ENCODE measurements around the gene ZNF598.
"Not testable (repeated sequence)": the region's sequence is repeated elsewhere in the genome, so short reads cannot be mapped to it uniquely, and the experiment has no call there.

ZNF598 gene

GRCh38 chr16:1961651-1962067, 48.0 kb downstream of the ZNF598 start:
- in situ Hi-C loops (cut with HindIII; ENCODE audit: low sequenced_read_pairs): no loop called here
- H3K4me3 ChIP-seq (ENCODE audit: low read depth, low read length): no peak overlapping the region
- TF ChIP-seq, protein P1, sequence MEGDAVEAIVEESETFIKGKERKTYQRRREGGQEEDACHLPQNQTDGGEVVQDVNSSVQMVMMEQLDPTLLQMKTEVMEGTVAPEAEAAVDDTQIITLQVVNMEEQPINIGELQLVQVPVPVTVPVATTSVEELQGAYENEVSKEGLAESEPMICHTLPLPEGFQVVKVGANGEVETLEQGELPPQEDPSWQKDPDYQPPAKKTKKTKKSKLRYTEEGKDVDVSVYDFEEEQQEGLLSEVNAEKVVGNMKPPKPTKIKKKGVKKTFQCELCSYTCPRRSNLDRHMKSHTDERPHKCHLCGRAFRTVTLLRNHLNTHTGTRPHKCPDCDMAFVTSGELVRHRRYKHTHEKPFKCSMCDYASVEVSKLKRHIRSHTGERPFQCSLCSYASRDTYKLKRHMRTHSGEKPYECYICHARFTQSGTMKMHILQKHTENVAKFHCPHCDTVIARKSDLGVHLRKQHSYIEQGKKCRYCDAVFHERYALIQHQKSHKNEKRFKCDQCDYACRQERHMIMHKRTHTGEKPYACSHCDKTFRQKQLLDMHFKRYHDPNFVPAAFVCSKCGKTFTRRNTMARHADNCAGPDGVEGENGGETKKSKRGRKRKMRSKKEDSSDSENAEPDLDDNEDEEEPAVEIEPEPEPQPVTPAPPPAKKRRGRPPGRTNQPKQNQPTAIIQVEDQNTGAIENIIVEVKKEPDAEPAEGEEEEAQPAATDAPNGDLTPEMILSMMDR (IDR thresholded peaks at IDR 0.05; ENCODE audit: low read depth, low read length, missing control alignments): no peak
- DNase-seq (ENCODE audit: low read depth): no peak

DNA sequence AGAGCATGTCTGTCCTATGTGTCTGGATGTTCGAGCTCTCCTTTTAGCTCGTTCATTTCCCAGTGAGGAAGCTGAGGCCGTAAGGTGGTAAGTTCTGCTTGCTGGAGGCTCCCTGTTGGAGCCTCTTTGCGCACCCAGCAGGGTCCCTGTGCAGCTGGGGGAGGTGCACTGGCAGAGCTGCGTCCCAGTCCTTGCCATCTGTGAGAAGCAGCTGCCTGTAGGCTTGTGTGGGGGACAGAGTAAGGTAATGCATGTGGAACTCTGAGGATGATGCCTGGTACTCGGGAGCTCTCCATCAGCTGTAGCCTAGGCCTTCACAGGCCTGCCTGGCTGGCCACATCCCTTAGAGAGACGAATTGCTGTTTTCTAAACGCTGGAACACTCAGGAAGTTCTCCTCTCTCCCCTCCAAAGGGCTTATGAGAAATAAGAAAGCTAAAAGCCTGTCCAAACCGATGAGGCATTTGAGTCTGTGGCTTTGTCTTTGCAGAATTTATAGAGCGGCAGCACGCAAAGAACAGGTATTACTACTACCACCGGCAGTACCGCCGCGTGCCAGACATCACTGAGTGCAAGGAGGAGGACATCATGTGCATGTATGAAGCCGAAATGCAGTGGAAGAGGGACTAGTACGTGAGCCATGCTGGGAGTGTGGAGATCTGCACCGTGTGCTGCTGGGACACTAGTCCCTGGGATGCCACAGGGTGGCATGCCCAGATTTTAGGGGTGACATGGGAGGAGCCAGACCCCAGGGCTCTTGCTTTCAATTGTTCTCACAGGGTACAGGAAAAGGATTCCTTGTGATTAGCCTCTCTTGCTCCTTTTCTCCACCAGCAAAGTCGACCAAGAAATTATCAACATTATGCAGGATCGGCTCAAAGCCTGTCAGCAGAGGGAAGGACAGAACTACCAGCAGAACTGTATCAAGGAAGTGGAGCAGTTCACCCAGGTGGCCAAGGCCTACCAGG, 48.7 kb downstream of the ZNF598 start:
- TF ChIP-seq, protein P1 (IDR thresholded peaks at IDR 0.05; ENCODE audit: low read depth, low read length, missing control alignments): no peak
- in situ Hi-C loops (cut with HindIII; ENCODE audit: low sequenced_read_pairs): no loop called here
- no peak for DNase-seq (ENCODE audit: low read depth)
- peak overlapping the region; percentile 83 for H3K4me3 ChIP-seq (ENCODE audit: low read depth, low read length)

DNA sequence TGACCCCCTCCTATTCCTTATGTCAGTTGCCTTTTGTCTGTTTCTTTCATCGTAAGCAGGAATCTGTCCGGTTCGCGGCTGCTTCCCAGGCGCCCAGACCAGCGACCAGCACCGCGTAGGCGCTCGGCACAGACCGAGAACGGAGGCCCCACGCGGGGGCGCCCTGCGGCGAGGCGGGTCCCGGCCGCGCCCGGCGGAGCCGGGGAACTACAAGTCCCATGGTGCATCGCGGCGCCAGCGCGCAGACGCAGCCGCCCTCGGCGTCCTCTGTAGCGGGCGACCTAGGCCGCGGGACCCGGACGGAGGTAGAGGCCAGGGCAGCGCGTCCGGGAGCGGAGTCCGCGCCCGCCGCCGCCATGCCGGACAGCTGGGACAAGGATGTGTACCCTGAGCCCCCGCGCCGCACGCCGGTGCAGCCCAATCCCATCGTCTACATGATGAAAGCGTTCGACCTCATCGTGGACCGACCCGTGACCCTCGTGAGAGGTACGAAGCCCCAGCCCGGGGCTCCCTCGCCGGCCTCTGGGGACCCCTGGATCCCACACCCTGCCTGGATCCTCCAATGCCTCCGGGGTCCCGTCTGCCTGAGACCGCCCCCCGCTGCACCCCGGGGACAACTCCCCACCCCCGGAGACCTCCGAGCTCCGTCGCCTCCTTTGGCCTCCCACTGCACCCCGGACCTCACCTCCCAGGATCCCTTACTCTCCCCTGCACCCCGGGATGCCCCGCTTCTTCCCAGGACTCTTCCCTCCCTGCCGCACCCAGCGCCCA, 50.2 kb downstream of the ZNF598 start, which contains the start of gene NDUFB10:
Gene NDUFB10, plus strand, starts transcription at position 270 of the 771 bp plus-strand sequence. Its CDS starts 87 bp downstream, at position 357.
- peak within 1 kb of the TSS; percentile 83 for H3K4me3 ChIP-seq (ENCODE audit: low read depth, low read length)
- in situ Hi-C loops (cut with HindIII; ENCODE audit: low sequenced_read_pairs): no loop called here
- DNase-seq (ENCODE audit: low read depth): peak; percentile 44
- TF ChIP-seq, protein P1 (IDR thresholded peaks at IDR 0.05; ENCODE audit: low read depth, low read length, missing control alignments): peak; percentile 38

- DNase-seq (ENCODE audit: low read depth): no peak
- H3K4me3 ChIP-seq (ENCODE audit: low read depth, low read length): peak overlapping the region; percentile 83
- TF ChIP-seq, protein P1 (IDR thresholded peaks at IDR 0.05; ENCODE audit: low read depth, low read length, missing control alignments): no peak
- in situ Hi-C loops (cut with HindIII; ENCODE audit: low sequenced_read_pairs): no loop called here
Measured at GRCh38 chr16:1958715-1959268, 50.8 kb downstream of the ZNF598 start.

GRCh38 chr16:1958143-1958491, 51.5 kb downstream of the ZNF598 start:
- DNase-seq (ENCODE audit: low read depth); in situ Hi-C loops (cut with HindIII; ENCODE audit: low sequenced_read_pairs); H3K4me3 ChIP-seq (ENCODE audit: low read depth, low read length): not testable (repeated sequence)

GRCh38 chr16:1957434-1958142, 52.0 kb downstream of the ZNF598 start:
- DNase-seq (ENCODE audit: low read depth); in situ Hi-C loops (cut with HindIII; ENCODE audit: low sequenced_read_pairs); H3K4me3 ChIP-seq (ENCODE audit: low read depth, low read length): not testable (repeated sequence)

DNA sequence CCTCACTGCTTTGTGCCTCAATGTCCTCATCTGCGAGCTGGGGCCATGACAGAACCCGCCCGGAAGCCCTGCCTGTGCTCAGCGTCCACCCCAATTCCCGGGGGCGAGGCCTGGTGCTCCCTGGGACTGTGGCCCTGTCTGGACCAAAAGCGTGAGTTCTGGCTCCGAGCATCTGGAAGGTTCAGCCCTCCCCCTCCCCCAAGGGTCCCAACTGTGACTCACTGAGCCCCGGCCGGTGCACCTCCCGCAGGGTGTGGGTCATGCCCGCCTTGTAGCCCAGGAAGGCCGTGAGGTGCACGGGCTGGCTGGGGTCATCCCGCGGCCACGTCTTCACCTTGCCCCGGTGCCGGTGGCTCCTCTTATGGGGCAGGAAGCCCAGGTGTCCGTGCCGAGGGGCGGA, 55.9 kb downstream of the ZNF598 start:
- H3K4me3 ChIP-seq (ENCODE audit: low read depth, low read length): no peak overlapping the region
- TF ChIP-seq, protein P1 (IDR thresholded peaks at IDR 0.05; ENCODE audit: low read depth, low read length, missing control alignments): no peak
- in situ Hi-C loops (cut with HindIII; ENCODE audit: low sequenced_read_pairs): no loop called here
- DNase-seq (ENCODE audit: low read depth): no peak

All from astrocyte of the cerebellum (primary cell).